Measurements from ENCODE around the gene DLG2. TPM values are rescaled to one million over a fixed set of nuclear protein-coding genes. Genes with fewer than 3 reads are reported as not detected.
A peak's percentile ranks its signal among the peaks of the same experiment; 100 is the strongest.

DLG2 gene
- 0.98 and 1.5 TPM in 2 replicates for total RNA-seq

DNA sequence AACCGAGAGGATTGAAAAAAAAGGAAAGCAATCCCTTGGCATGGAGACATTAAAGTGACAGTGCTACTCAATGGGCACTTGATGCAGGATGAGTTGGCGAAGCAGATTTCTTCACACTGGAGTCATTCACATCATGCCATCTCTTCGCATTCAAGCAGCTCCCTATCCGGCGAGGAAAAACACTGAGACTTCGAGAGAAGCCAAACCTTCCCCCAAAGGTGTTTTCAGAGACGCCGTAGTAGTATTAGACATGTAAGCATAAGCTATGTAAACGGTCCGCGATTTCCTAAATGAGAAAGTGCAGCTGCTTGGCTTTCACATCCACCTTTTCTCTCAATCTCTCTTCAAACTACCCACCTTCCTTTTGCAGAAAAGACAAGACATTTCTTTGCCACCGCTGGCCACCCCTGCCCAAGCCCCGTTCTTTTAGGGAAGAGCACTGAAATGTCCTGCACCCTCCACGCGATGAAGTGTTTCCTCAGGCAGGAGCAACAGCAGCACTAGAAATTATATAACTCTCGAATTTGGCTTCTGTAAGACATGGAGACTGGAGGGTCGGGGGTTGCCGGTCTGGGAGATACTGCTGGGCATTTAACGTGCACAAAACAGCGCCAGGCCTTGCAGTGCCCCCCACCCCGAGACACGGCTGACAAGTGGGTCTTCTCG lies at the start of gene DLG2:
Gene DLG2, minus strand, starts transcription at position 13 of the 666 bp plus-strand sequence.

GRCh38 chr11:85664615-85665481 lies 37.7 kb upstream of the DLG2 start, which contains the start of gene CREBZF:
Gene CREBZF, minus strand, starts transcription at chr11:85665129. Its CDS starts 254 bp downstream, at chr11:85664875.

DNA sequence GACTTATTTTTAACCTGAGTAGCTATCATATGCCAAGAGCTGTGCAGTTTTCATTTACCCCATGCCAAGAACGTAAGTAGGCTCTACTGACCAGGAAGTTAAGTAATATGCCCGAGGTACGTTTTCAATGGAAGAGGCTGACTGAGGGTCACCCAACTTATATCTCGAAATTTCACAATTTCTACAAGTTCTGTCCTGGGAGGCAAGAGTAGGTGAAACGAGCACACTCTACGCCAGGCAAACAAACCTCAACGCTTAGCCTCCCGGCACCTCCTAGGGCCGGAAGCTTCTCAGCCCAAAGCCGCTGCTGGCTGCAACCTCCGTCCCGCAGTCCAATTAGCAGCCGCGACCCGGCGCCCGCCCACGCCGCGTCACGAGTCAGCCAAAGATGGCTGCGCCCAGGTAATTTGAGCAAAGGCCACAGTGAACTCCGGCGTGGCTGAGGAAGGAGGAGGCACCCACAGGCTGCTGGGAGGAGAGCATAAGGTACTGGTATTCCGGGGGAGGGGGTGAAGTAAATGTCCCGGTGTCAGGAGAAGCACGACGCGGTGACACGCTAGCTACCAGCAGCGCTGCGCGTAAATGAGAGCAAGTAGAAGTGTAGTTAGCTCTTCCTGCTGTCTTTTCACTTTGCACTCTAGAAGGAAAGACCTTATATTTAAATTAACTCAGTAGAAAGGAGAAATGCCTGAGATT lies 20.6 kb upstream of the DLG2 start, which contains the start of gene TMEM126A:
Gene TMEM126A, plus strand, starts transcription at position 364 of the 696 bp plus-strand sequence. CDS start 2,289 bp downstream, outside the sequence.

DNA sequence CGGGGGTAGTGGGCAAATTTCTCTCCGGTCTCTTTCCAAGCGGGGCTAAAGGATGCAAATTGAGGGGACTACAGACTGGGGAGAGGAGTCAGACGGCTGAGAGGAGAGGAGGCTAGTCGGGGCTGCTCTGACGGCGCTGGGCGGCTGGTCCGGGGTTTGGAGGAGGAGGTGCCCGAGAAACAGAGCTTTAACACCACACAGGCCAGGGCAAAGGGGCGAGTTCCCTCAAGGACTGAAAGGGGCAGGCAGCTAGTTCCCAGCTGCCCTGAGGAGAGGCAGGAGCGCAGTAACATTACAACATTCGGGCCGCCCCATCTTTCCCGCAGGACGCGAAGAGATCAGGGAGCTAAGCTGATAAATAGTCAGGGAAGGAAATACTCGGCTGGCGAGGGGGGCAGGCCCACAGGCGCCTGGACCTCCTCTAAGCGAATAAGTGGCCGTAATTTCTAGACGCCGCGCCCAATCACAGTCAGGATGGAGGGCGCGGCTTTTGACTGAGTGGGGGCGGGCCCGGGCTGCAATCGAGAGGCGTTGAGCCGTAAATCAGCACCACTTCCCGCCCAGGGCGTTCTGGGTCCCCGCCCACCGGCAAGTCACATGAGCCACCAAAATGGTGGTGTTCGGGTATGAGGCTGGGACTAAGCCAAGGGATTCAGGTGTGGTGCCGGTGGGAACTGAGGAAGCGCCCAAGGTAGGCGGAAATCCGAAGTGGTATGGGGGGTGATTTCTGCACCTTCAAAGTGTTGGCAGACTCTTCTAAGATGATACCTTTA lies 1.0 kb upstream of the DLG2 start, which contains the start of gene TMEM126B:
Gene TMEM126B, plus strand, starts transcription at position 596 of the 773 bp plus-strand sequence. Its CDS starts 15 bp downstream, at position 611.

Small RNA genes lying within 50 kb of the gene (small RNA-seq; reads per million reads assigned to genes)
- gene RF02112 (not detected), gene RF02113 (not detected), gene RNU6-1292P (0.36 reads per million, percentile 15 among the genes with 10 or more reads in this experiment)

Other genes with a start within 250 kb of the DLG2 start
- gene TMEM126B, start 1.2 kb upstream of the DLG2 start, total RNA-seq, result 48.5 and 57.0 TPM in 2 replicates
- gene TMEM126A, start 20.6 kb upstream of the DLG2 start, total RNA-seq, result 37.1 and 38.9 TPM in 2 replicates
- 29.0 and 39.7 TPM in 2 replicates for gene CREBZF, start 37.8 kb upstream of the DLG2 start, total RNA-seq
- 4.3 and 4.8 TPM in 2 replicates for gene CCDC89, start 58.9 kb upstream of the DLG2 start, total RNA-seq
- 4.1 and 8.1 TPM in 2 replicates for gene SYTL2, start 183.8 kb upstream of the DLG2 start, total RNA-seq
- gene CCDC83, start 228.0 kb upstream of the DLG2 start, total RNA-seq, result not detected in 2 replicates

Data from subcutaneous preadipocyte (primary cell).